DOHH2 (cell line): Measurements from ENCODE around the gene SLC25A17.

Experiments used
- CTCF ChIP-seq: fragments of 200-600 bp; sonication (generic); IDR thresholded peaks from one replicate; pipeline ENCODE4 v1.5.1; 2014; ENCODE audit warnings: antibody characterized with exemption, mild to moderate bottlenecking, low read depth, low read length; ENCODE audit not compliant: poor library complexity, severe bottlenecking
- EZH2phosphoT487 ChIP-seq: fragments of 200-600 bp; sonication (generic); IDR thresholded peaks from 2 replicates; pipeline ENCODE4 v1.6.1; 2017; ENCODE audit warnings: borderline replicate concordance, mild to moderate bottlenecking, antibody characterized with exemption, low read length, moderate library complexity, mixed read lengths

- TF ChIP-seq CTCF: no peak
- TF ChIP-seq EZH2phosphoT487: no peak
Observed at GRCh38 chr22:40759294-40759840, 59.8 kb downstream of the SLC25A17 start.
